Right atrium auricular region (tissue), 2 donors: ENCODE measurements around the gene SOCS7. TPM values are rescaled to one million over a fixed set of nuclear protein-coding genes. Genes with fewer than 3 reads are reported as not detected.

Experiments used
- DNase-seq: peaks from one replicate; pipeline ENCODE4 v3.0.0-alpha.2; 2019; ENCODE audit warnings: low spot score
- H3K27ac ChIP-seq, 2 donors: fragments of 200-600 bp; sonication (generic); 1 replicate in 1 of 2; 2 replicates in 1 of 2; pipeline ENCODE4 v1.5.1; 2016 to 2019
- H3K27me3 ChIP-seq, 2 donors: fragments of 200-600 bp; sonication (generic); one replicate each; pipeline versions ENCODE4 v1.5.1 to v1.6.0; 2017 to 2019
- H3K36me3 ChIP-seq: fragments of 200-600 bp; sonication (generic); one replicate; pipeline ENCODE4 v1.5.1; 2016
- H3K4me1 ChIP-seq, 2 donors: fragments of 200-600 bp; sonication (generic); one replicate each; pipeline versions ENCODE4 v1.5.1 to v1.6.0; 2017 to 2019
- H3K4me3 ChIP-seq, 2 donors: fragments of 200-600 bp; sonication (generic); 1 replicate in 1 of 2; 2 replicates in 1 of 2; pipeline ENCODE4 v1.5.1; 2017 to 2019; ENCODE audit warnings: mild to moderate bottlenecking in 1 of 2, moderate library complexity in 1 of 2
- H3K9me3 ChIP-seq, 2 donors: fragments of 200-600 bp; sonication (generic); one replicate each; pipeline ENCODE4 v1.5.1; 2019
- CTCF ChIP-seq, 2 donors: fragments of 200-600 bp; sonication (generic); IDR thresholded peaks; one replicate each; pipeline ENCODE4 v1.5.1; 2019; ENCODE audit warnings: antibody characterized with exemption in 2 of 2
- total RNA-seq, 2 donors: library from RNA; depleted of rRNA; stranded (reverse); fragments of >200 nt; gene quantifications; one replicate each; pipeline ENCODE4 v1.1.0, GENCODE V29; 2016

Gene SOCS7
- total RNA-seq, 2 donors from 2014 or later, result 12.2 to 14.8 TPM

GRCh38 chr17:38379448-38379847, 27.8 kb downstream of the SOCS7 start:
- H3K9me3 ChIP-seq, result no peaks in the 10 kb centered on the region
- H3K36me3 ChIP-seq, result peaks cover 25% of the 10 kb centered on the region
- no peak overlapping the region for H3K27ac ChIP-seq
- no peaks in the 10 kb centered on the region for H3K27me3 ChIP-seq
- H3K4me1 ChIP-seq, result no peaks in the 10 kb centered on the region
- DNase-seq, result no peak
- TF ChIP-seq CTCF (IDR thresholded peaks at IDR 0.05), result no peak
- H3K4me3 ChIP-seq, result no peak overlapping the region

DNA sequence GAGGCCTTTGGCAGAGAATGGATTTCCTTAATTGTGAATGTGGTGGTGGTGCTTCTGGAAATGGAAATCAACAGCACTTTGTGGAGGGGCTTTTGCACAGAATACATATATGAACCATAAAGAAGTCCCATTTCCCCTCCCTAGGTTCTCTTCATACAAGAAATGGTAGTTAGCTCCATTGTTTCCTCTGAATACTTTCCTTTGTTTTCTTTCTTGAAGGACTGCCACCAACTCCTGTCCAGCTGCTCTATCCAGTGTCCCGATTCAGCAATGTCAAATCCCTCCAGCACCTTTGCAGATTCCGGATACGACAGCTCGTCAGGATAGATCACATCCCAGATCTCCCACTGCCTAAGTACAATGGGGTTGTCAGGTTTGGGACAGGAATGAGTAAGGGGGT, 43.4 kb downstream of the SOCS7 start:
- Histone ChIP-seq H3K4me1 (no peaks in the 10 kb centered on the region), H3K36me3 (peaks cover 30% of the 10 kb centered on the region), H3K9me3 (no peaks in the 10 kb centered on the region), H3K27me3 (no peaks in the 10 kb centered on the region), H3K27ac (no peak overlapping the region), H3K4me3 (no peak overlapping the region)
- DNase-seq, result no peak
- TF ChIP-seq CTCF (IDR thresholded peaks at IDR 0.05), result no peak

DNA sequence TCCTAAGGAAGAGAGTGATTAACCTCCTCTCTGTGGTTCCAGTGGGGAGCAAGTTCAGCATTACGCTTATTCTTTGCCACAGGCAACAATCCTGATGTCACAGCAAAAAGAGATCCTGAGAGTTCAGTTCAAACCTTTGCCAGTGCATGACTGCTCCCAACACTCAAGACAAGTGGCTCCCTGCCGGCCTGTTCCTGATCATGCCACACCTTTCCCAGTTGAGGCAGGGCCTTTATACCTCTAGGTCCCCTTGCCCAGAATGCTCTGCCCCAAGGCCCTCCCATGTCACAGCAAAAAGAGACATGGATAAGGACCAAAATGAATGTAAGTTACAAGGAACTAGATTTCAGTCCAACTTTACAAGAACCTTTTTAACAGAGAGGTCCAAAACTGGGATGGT, 45.6 kb downstream of the SOCS7 start:
- no peaks in the 10 kb centered on the region for H3K27me3 ChIP-seq
- no peak overlapping the region for H3K4me3 ChIP-seq
- no peak for DNase-seq
- H3K27ac ChIP-seq, result no peak overlapping the region
- H3K9me3 ChIP-seq, result no peaks in the 10 kb centered on the region
- TF ChIP-seq CTCF (IDR thresholded peaks at IDR 0.05), result no peak
- H3K4me1 ChIP-seq, result no peaks in the 10 kb centered on the region
- H3K36me3 ChIP-seq, result peaks cover 41% of the 10 kb centered on the region

GRCh38 chr17:38400286-38400685, 48.6 kb downstream of the SOCS7 start:
- Histone ChIP-seq H3K27me3 (no peaks in the 10 kb centered on the region), H3K4me1 (no peaks in the 10 kb centered on the region), H3K4me3 (no peak overlapping the region), H3K27ac (no peak overlapping the region), H3K9me3 (no peaks in the 10 kb centered on the region), H3K36me3 (peaks cover 38% of the 10 kb centered on the region)
- no peak for DNase-seq
- TF ChIP-seq CTCF (IDR thresholded peaks at IDR 0.05), result no peak

GRCh38 chr17:38401459-38401858, 49.8 kb downstream of the SOCS7 start:
- Histone ChIP-seq H3K27me3 (no peaks in the 10 kb centered on the region), H3K4me1 (no peaks in the 10 kb centered on the region), H3K9me3 (no peaks in the 10 kb centered on the region), H3K4me3 (no peak overlapping the region), H3K27ac (no peak overlapping the region), H3K36me3 (peaks cover 26% of the 10 kb centered on the region)
- TF ChIP-seq CTCF (IDR thresholded peaks at IDR 0.05), result no peak
- no peak for DNase-seq

DNA sequence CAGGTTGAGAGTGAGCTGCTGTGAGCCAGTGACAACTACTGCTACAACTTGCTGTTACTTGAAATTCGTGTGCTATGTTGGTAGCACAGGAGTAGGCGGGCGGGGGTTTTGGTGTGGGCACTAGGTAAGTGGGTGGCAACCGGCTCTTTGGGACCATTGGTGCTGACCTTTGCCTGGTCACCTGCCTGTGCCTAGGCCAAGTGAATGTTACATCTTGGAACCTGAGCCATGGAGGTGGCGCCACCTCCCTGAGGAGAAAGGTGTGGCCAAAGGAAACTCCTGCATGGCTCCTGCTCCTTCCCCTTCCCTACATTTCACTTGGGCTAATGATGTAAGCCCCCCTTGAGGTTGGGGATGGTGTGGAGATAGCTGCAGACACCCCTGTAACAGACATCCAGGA, 51.3 kb downstream of the SOCS7 start:
- Histone ChIP-seq H3K36me3 (peaks cover 21% of the 10 kb centered on the region), H3K9me3 (no peaks in the 10 kb centered on the region), H3K4me1 (no peaks in the 10 kb centered on the region), H3K27ac (no peak overlapping the region), H3K4me3 (no peak overlapping the region), H3K27me3 (no peaks in the 10 kb centered on the region)
- no peak for TF ChIP-seq CTCF (IDR thresholded peaks at IDR 0.05)
- no peak for DNase-seq
